IgD-negative memory B cell (primary cell): Measurements from ENCODE around the gene PUS10. TPM values are rescaled to one million over a fixed set of nuclear protein-coding genes. Genes with fewer than 3 reads are reported as not detected.
"Not testable (repeated sequence)": the region's sequence is repeated elsewhere in the genome, so short reads cannot be mapped to it uniquely, and the experiment has no call there.

Experiments
- H3K27ac Mint-ChIP-seq, 3 donors: one replicate each; pipeline ENCODE4 v1.8.0; 2020 to 2022; ENCODE audit warnings: mild to moderate bottlenecking in 3 of 3, mixed read lengths in 3 of 3, moderate library complexity in 1 of 3
- H3K27me3 Mint-ChIP-seq: one replicate; pipeline ENCODE4 v1.8.0; 2021; ENCODE audit warnings: mixed read lengths
- H3K36me3 Mint-ChIP-seq: one replicate; pipeline ENCODE4 v1.8.0; 2020; ENCODE audit warnings: mild to moderate bottlenecking, mixed read lengths
- H3K4me1 Mint-ChIP-seq, 3 donors: one replicate each; pipeline ENCODE4 v1.8.0; 2020 to 2022; ENCODE audit warnings: mixed read lengths in 3 of 3, mild to moderate bottlenecking in 1 of 3
- H3K4me3 Mint-ChIP-seq, 4 donors: one replicate each; pipeline ENCODE4 v1.8.0; 2020 to 2022; ENCODE audit warnings: mild to moderate bottlenecking in 4 of 4, mixed read lengths in 4 of 4, moderate library complexity in 3 of 4
- H3K9me3 Mint-ChIP-seq, 3 donors: one replicate each; pipeline ENCODE4 v1.8.0; 2020 to 2021; ENCODE audit warnings: mixed read lengths in 3 of 3, mild to moderate bottlenecking in 1 of 3
- polyA plus RNA-seq: library from polyadenylated mRNA; unstranded; fragments of 300-500 nt; fragmentation: Illumina TruSeq; gene quantifications from one replicate; pipeline ENCODE4 v1.2.3, GENCODE V29; 2021

The PUS10 gene
- polyA plus RNA-seq, 1 donor from 2014 or later, result 6.8 TPM

GRCh38 chr2:60948926-60949579 is 69.0 kb downstream of the PUS10 start:
- peak overlapping the region in 1 of 4 donors; percentile 7 for H3K4me3 Mint-ChIP-seq
- H3K27me3 Mint-ChIP-seq, result no peaks in the 10 kb centered on the region
- H3K4me1 Mint-ChIP-seq, result peaks cover 0 to 5% (median 1%) of the 10 kb centered on the region in 3 donors
- H3K9me3 Mint-ChIP-seq, result peaks cover 0 to 4% (median 0%) of the 10 kb centered on the region in 3 donors
- H3K27ac Mint-ChIP-seq, result no peak overlapping the region
- peaks cover 11% of the 10 kb centered on the region for H3K36me3 Mint-ChIP-seq

- Mint-ChIP-seq H3K4me3 (no peak overlapping the region), H3K4me1 (peaks cover 0 to 5% (median 1%) of the 10 kb centered on the region in 3 donors), H3K27me3 (no peaks in the 10 kb centered on the region), H3K36me3 (peaks cover 8% of the 10 kb centered on the region), H3K9me3 (peaks cover 0 to 4% (median 0%) of the 10 kb centered on the region in 3 donors), H3K27ac (peak overlapping the region in 1 of 3 donors; percentile 16)
These were observed 69.9 kb downstream of the PUS10 start for GRCh38 chr2:60948161-60948560.

- peaks cover 0 to 5% (median 1%) of the 10 kb centered on the region in 3 donors for H3K4me1 Mint-ChIP-seq
- peaks cover 7% of the 10 kb centered on the region for H3K36me3 Mint-ChIP-seq
- H3K9me3 Mint-ChIP-seq, result peaks cover 0 to 4% (median 0%) of the 10 kb centered on the region in 3 donors
- H3K27me3 Mint-ChIP-seq, result no peaks in the 10 kb centered on the region
- H3K27ac Mint-ChIP-seq, result peak overlapping the region in 1 of 3 donors; percentile 47
- no peak overlapping the region for H3K4me3 Mint-ChIP-seq
These were observed 71.0 kb downstream of the PUS10 start for GRCh38 chr2:60947056-60947455.

GRCh38 chr2:60945341-60945740 is 72.7 kb downstream of the PUS10 start:
- H3K36me3 Mint-ChIP-seq, result peaks cover 4% of the 10 kb centered on the region
- no peak overlapping the region for H3K27ac Mint-ChIP-seq
- H3K4me3 Mint-ChIP-seq, result no peak overlapping the region
- H3K9me3 Mint-ChIP-seq, result peaks cover 0 to 4% (median 0%) of the 10 kb centered on the region in 3 donors
- H3K4me1 Mint-ChIP-seq, result peaks cover 0 to 5% (median 0%) of the 10 kb centered on the region in 3 donors
- H3K27me3 Mint-ChIP-seq, result no peaks in the 10 kb centered on the region

- H3K4me3 Mint-ChIP-seq, result no peak overlapping the region
- peak overlapping the region in 1 of 3 donors; percentile 20 for H3K27ac Mint-ChIP-seq
- H3K36me3 Mint-ChIP-seq, result peaks cover 26% of the 10 kb centered on the region
These were observed 78.4 kb downstream of the PUS10 start for GRCh38 chr2:60939622-60940021.

GRCh38 chr2:60938301-60938700 is 79.8 kb downstream of the PUS10 start:
- Mint-ChIP-seq H3K27me3 (no peaks in the 10 kb centered on the region), H3K36me3 (peaks cover 31% of the 10 kb centered on the region), H3K4me1 (peaks cover 19 to 23% (median 22%) of the 10 kb centered on the region in 3 donors), H3K4me3 (no peak overlapping the region), H3K27ac (no peak overlapping the region), H3K9me3 (no peaks in the 10 kb centered on the region)

More at GRCh38 chr2:60939622-60940021, 78.4 kb downstream of the PUS10 start:
- no peaks in the 10 kb centered on the region for H3K9me3 Mint-ChIP-seq
- peaks cover 7 to 16% (median 10%) of the 10 kb centered on the region in 3 donors for H3K4me1 Mint-ChIP-seq
- H3K27me3 Mint-ChIP-seq, result no peaks in the 10 kb centered on the region

GRCh38 chr2:60936757-60937156 is 81.3 kb downstream of the PUS10 start:
- Mint-ChIP-seq H3K27ac (peak overlapping the region in 1 of 3 donors; percentile 56), H3K4me1 (peaks cover 23 to 32% (median 29%) of the 10 kb centered on the region in 3 donors), H3K4me3 (peak overlapping the region in 1 of 4 donors; percentile 65), H3K36me3 (peaks cover 41% of the 10 kb centered on the region), H3K27me3 (no peaks in the 10 kb centered on the region), H3K9me3 (peaks cover 3 to 7% (median 5%) of the 10 kb centered on the region in 3 donors)

GRCh38 chr2:60934165-60934722 is 83.8 kb downstream of the PUS10 start:
- Mint-ChIP-seq H3K4me1 (peaks cover 23 to 30% (median 25%) of the 10 kb centered on the region in 3 donors), H3K9me3 (peaks cover 3 to 7% (median 7%) of the 10 kb centered on the region in 3 donors), H3K27ac (peak overlapping the region in 2 of 3 donors; percentile 6 to 25), H3K27me3 (no peaks in the 10 kb centered on the region), H3K4me3 (peak overlapping the region in 1 of 4 donors; percentile 39), H3K36me3 (peaks cover 39% of the 10 kb centered on the region)

GRCh38 chr2:60932954-60933353 is 85.1 kb downstream of the PUS10 start:
- no peak overlapping the region for H3K4me3 Mint-ChIP-seq
- H3K27me3 Mint-ChIP-seq, result no peaks in the 10 kb centered on the region
- peaks cover 28% of the 10 kb centered on the region for H3K36me3 Mint-ChIP-seq
- H3K4me1 Mint-ChIP-seq, result peaks cover 23 to 25% (median 25%) of the 10 kb centered on the region in 3 donors
- H3K27ac Mint-ChIP-seq, result peak overlapping the region; percentile 15 to 48 (median 45)
- peaks cover 3 to 7% (median 7%) of the 10 kb centered on the region in 3 donors for H3K9me3 Mint-ChIP-seq

- peaks cover 29% of the 10 kb centered on the region for H3K36me3 Mint-ChIP-seq
- not testable (repeated sequence) for H3K4me3 Mint-ChIP-seq, H3K27me3 Mint-ChIP-seq, H3K9me3 Mint-ChIP-seq
- H3K4me1 Mint-ChIP-seq, result peaks cover 23 to 28% (median 25%) of the 10 kb centered on the region in 3 donors
- peak overlapping the region in 1 of 3 donors; percentile 28 for H3K27ac Mint-ChIP-seq
These were observed 86.0 kb downstream of the PUS10 start for GRCh38 chr2:60932061-60932460.

GRCh38 chr2:60926741-60927552 is 91.1 kb downstream of the PUS10 start:
- Mint-ChIP-seq H3K4me3 (peak overlapping the region in 1 of 4 donors; percentile 65), H3K4me1 (peaks cover 10 to 20% (median 16%) of the 10 kb centered on the region in 3 donors), H3K9me3 (peaks cover 0 to 2% (median 0%) of the 10 kb centered on the region in 3 donors), H3K36me3 (peaks cover 13% of the 10 kb centered on the region), H3K27ac (peak overlapping the region; percentile 24 to 92 (median 45)), H3K27me3 (no peaks in the 10 kb centered on the region)

GRCh38 chr2:60925994-60926740 is 91.9 kb downstream of the PUS10 start:
- peaks cover 10% of the 10 kb centered on the region for H3K36me3 Mint-ChIP-seq
- H3K4me3 Mint-ChIP-seq, result peak overlapping the region in 2 of 4 donors; percentile 41 to 65
- H3K27me3 Mint-ChIP-seq, result no peaks in the 10 kb centered on the region
- no peaks in the 10 kb centered on the region for H3K9me3 Mint-ChIP-seq
- H3K4me1 Mint-ChIP-seq, result peaks cover 10 to 20% (median 16%) of the 10 kb centered on the region in 3 donors
- peak overlapping the region in 2 of 3 donors; percentile 45 to 92 for H3K27ac Mint-ChIP-seq

- Mint-ChIP-seq H3K27me3 (no peaks in the 10 kb centered on the region), H3K4me1 (peaks cover 7 to 14% (median 11%) of the 10 kb centered on the region in 3 donors), H3K9me3 (no peaks in the 10 kb centered on the region), H3K27ac (no peak overlapping the region), H3K36me3 (peaks cover 3% of the 10 kb centered on the region), H3K4me3 (no peak overlapping the region)
These were observed 110.7 kb downstream of the PUS10 start for GRCh38 chr2:60907329-60907728.

GRCh38 chr2:60906395-60906794 is 111.7 kb downstream of the PUS10 start:
- peak overlapping the region in 1 of 4 donors; percentile 35 for H3K4me3 Mint-ChIP-seq
- H3K4me1 Mint-ChIP-seq, result peaks cover 7 to 16% (median 9%) of the 10 kb centered on the region in 3 donors
- peak overlapping the region in 2 of 3 donors; percentile 1 to 67 for H3K27ac Mint-ChIP-seq
- H3K36me3 Mint-ChIP-seq, result peaks cover 3% of the 10 kb centered on the region
- no peaks in the 10 kb centered on the region for H3K27me3 Mint-ChIP-seq
- H3K9me3 Mint-ChIP-seq, result no peaks in the 10 kb centered on the region
